Measurements from ENCODE around the gene DHRS2.

DNA sequence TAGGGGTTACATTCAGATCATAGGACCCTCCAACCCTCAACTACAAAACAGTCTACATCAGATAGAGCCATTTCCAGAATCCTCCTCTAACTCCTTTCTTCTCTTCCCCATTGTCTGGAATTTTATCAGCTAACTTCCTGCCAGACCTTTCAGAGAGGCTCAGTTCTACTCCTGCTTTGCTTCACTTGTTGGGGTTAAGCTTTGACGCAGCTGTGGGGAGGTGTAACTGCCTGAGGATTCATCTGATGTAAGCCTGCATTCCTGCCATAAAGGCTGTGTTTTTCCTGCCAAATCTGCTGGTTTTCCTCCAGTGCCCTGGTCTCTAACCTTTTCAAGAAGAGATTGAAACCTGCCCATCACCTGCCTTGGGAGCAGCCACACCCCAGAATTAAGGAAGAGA, 16.9 kb downstream of the DHRS2 start:
- TF ChIP-seq, protein P1, sequence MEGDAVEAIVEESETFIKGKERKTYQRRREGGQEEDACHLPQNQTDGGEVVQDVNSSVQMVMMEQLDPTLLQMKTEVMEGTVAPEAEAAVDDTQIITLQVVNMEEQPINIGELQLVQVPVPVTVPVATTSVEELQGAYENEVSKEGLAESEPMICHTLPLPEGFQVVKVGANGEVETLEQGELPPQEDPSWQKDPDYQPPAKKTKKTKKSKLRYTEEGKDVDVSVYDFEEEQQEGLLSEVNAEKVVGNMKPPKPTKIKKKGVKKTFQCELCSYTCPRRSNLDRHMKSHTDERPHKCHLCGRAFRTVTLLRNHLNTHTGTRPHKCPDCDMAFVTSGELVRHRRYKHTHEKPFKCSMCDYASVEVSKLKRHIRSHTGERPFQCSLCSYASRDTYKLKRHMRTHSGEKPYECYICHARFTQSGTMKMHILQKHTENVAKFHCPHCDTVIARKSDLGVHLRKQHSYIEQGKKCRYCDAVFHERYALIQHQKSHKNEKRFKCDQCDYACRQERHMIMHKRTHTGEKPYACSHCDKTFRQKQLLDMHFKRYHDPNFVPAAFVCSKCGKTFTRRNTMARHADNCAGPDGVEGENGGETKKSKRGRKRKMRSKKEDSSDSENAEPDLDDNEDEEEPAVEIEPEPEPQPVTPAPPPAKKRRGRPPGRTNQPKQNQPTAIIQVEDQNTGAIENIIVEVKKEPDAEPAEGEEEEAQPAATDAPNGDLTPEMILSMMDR (IDR thresholded peaks at IDR 0.05) = no peak
- TF ChIP-seq POLR2A (IDR thresholded peaks at IDR 0.05) = no peak

Data from right lobe of liver (tissue), 4 donors.